NCI-H128 (cell line): ENCODE results near the gene EIF4G3.
"Not testable (repeated sequence)": the region's sequence is repeated elsewhere in the genome, so short reads cannot be mapped to it uniquely, and the experiment has no call there.

Experiments used
- DNase-seq: peaks from one replicate; lab custom pipeline; 2025; ENCODE audit not compliant: unreplicated experiment; lab: John Stamatoyannopoulos, UW

Gene EIF4G3

DNA sequence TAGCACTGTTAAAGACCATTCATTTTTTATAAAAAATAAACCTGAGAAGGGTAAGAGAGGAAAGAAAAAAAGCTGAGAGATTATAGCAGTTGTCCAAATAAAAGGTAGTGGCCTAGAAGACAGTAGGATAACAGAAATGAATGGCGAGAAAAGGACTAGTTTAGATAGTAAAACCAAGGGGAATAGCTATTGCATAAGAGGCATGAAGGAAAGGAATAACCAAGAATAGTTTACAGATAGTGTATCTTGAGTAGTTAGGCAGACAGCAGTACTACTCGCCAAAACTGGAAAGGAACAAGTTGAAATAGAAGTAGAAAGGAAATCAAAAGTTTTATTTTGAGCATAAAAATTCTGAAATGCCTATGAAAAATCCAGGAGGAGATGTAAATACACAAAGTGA is 70.5 kb downstream of the EIF4G3 start:
- DNase-seq: no peak

DNA sequence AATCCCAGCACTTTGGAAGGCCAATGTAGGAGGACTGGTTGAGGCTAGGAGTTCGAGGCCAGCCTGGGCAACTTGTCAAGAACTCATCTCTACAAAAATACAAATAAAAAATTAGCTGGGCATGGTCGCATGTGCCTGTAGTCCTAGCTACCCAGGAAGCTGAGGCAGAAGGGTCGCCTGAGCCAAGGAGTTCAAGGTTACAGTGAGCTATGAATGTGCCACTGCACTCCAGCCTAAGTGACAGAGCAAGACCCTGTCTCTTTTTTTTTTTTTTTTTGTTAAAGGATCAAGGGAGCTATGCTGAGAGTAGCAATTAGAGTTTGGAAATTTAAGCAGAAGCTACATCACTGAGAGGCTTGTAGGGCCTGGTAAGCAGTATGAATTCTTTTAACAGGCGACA is 70.9 kb downstream of the EIF4G3 start:
- DNase-seq: no peak

DNA sequence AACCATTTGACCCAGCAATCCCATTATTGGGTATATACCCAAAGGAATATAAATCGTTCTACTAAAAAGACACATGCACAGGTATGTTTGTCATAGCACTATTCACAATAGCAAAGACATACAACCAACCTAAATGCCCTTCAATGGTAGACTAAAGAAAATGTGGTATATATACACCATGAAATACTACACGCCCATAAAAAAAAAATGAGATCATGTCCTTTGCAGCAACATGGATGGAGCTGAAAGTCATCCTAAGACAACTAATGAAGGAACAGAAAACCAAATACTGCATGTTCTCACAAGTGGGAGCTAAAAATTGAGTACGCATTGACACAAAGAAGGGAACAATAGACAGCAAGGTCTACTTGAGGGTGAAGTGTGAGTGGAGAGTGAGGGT is 72.0 kb downstream of the EIF4G3 start:
- no peak for DNase-seq

DNA sequence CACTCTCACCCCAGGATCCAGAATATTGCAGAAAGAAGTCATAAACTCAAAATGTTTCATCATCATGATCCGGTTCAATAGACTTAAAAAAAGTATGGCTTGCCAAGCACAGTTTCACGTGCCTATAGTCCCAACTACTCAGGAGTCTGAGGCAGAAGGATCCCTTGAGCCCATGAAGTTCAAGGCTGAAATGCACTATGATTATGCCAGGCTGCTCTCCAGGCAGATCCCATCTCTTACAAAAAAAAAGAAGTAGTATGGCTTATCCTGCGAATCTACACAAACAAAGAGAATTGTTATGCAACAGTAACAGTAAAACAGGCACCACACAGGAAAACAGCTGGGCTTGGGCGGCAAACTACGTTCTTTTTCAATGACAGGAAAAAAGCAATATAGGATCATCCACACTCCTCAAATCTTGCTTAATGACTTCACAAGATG is 76.2 kb downstream of the EIF4G3 start:
- no peak for DNase-seq

- DNase-seq: no peak
These were observed 76.9 kb downstream of the EIF4G3 start for GRCh38 chr1:21099869-21100131.

DNA sequence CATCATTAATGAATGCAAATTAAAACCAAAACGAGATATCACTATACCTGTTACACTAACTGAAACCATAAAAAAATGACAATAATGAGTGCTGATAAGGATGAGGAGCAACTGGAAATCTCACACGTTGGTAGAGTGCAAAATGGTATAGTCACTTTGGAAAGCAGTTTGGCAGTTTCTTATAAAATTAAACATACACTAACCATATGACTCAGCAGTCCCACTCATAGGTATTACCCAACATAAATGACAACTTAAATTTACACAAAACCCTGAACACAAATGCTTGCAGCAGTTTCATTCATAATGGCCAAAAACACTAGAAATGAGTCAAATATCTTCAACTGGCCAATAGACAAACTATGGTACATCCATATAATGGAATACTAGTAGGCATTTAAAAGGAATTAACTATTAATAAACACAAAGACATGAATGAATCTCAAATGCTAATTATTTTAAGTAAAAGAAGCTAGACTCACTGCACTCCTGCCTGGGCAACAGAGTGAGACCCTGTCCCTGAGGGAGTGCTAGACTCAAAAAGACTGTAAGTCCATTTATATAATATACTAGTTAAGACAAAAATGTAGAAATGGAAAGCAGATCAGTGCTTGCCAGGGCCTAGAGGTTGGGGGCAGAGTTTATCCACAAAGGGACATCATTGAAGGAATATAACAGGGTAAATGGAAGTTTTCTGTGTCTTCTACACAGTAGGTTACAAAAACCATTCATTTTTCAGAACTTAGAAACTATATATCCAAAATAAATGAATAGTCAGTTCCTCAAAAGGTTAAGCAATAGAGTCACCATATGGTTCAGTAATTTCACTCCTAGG is 77.4 kb downstream of the EIF4G3 start:
- DNase-seq: no peak

DNA sequence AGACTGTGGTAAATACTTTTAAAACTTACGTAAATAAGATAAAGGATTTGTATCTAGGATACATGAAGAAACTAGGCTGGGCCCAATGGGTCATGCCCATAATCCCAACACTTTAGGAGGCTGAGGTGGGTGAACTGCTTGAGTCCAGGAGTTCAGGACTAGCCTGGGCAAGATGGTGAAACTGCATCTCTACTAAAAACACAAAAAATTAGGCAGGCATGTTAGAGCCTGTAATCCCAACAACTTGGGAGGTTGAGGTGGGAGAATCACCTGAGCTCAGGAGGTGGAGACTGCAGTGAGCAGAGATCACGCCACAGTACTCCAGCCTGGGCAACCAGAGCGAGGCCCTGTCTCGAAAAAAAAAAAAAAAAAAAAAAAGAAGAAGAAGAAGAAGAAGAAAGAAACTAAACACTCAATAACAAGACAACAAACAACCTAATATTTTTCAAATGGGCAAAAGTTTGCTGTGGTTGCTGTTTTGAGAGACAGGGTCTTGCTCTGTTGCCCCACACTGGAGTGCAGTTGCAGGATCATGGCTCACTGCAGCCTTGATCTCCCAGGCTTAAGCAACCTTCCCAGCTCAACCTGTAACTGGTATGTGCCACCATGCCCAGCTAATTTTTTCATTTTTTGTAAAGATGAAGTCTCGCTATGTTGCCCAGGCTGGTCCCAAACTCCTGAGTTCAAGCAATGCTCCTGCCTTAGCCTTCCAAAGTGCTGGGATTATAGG is 78.3 kb downstream of the EIF4G3 start:
- no peak for DNase-seq

DNA sequence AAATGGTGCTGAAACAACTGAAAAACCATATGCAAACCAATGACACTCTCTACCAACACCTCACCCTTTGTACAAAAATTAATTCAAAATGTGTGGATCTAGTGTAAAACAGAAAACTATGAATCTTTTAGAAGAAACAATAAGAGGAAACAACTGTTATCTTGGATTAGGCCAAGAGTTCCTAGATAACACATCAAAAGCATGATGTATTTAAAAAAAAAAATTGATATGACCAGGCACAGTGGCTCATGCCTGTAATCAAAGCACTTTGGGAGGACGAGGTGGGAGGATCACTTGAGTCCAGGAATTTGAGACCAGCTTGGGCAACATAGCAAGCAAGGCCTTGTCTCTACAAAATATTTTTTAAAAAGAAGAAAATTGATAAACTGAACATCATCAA is 79.0 kb downstream of the EIF4G3 start:
- no peak for DNase-seq

- no peak for DNase-seq
These were observed 80.7 kb downstream of the EIF4G3 start for GRCh38 chr1:21095976-21096375.

- not testable (repeated sequence) for DNase-seq
These were observed 82.4 kb downstream of the EIF4G3 start for GRCh38 chr1:21094282-21094681.

- DNase-seq: not testable (repeated sequence)
These were observed 83.3 kb downstream of the EIF4G3 start for GRCh38 chr1:21093271-21093958.

DNA sequence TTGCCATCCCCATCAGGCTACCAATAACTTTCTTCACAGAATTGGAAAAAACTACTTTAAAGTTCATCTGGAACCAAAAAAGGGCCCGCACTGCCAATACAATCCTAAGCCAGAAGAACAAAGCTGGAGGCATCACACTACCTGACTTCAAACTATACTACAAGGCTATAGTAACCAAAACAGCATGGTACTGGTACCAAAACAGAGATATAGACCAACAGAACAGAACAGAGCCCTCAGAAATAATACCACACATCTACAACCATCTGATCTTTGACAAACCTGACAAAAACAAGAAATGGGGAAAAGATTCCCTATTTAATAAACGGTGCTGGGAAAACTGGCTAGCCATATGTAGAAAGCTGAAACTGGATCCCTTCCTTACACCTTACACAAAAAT is 84.2 kb downstream of the EIF4G3 start:
- DNase-seq: not testable (repeated sequence)

- not testable (repeated sequence) for DNase-seq
These were observed 85.5 kb downstream of the EIF4G3 start for GRCh38 chr1:21091053-21091690.

- DNase-seq: no peak
These were observed 86.2 kb downstream of the EIF4G3 start for GRCh38 chr1:21090463-21090862.

DNA sequence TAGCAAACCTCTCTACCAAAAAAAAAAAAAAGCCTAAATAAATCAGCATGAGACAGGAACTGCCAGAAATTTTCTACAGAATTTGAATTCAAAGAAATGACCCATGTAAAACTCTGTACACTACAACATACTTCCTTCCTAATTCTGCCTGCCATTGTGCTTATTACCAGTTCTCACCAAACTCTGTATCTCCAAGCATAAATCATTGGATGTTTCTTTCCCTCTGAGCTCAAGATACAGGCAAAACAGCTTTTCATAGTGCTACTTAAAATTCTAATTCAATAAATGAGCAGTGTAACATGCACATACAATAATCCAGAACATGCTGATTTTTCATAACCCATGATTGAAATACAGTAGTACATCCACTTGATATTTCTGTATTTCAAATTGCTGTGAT is 87.0 kb downstream of the EIF4G3 start:
- DNase-seq: no peak

DNA sequence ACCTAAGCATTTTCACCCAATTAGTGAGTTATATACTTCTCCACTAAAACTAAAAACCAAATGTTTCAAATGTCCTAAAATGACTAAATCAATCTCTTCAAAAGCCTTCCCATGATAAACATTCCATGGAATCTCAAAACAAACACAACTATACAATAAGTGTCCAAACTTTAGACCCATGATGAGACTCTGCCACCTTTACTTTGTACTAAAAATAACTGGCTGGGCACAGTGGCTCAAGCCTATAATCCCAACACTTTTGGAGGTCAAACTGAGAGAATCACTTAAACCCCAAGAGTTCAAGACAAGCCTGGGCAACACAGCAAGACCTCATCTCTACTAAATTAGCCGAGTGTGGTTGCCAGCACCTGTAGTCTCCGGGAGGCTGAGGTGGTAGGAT is 87.4 kb downstream of the EIF4G3 start:
- no peak for DNase-seq

GRCh38 chr1:21084111-21084810 is 92.4 kb downstream of the EIF4G3 start:
- no peak for DNase-seq

DNA sequence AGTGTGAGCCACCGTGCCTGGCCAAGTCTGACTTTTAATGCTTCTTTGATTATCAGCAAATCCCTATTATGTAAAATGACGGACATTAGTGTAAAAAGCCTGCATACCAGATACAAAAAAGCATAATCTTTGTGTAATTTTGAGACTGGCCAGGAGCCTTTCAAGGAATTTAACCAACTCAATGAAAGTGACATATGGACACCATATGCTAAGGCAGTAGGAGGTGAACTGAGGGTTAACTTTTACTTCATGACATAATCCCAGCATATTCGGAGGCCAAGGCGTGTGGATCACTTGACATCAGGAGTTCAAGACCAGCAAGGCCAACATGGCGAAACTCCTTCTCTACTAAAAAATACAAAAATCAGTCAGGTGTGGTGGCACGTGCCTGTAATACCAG is 94.6 kb downstream of the EIF4G3 start:
- no peak for DNase-seq

- no peak for DNase-seq
These were observed 99.6 kb downstream of the EIF4G3 start for GRCh38 chr1:21077085-21077484.

GRCh38 chr1:21072721-21073120 is 104.0 kb downstream of the EIF4G3 start:
- DNase-seq: no peak

DNA sequence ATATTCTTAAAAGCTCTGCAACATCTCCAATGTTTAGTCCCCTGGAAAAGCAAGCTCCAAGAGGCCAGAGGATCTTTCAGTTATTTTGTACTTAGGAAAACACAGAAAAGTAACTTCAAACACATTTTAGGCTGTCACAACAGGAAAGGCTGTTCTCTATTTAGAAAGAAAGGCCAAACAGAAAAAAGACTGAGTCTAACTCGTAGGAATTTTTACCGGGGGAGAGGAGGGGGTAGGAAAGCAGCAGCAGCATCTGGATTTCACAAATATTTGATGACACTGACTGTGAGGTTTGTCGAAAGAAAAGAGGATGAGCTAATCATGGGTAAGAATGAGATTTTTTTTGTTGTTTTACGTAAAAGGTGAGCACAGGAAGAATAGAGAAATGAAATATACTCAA is 107.1 kb downstream of the EIF4G3 start:
- DNase-seq: no peak
